DND-41 (cell line): ENCODE results near the gene ADGRA3.

ENCODE experiments used
- EZH2 ChIP-seq: IDR thresholded peaks from 3 replicates; pipeline ENCODE4 v1.6.1; 2012; ENCODE audit warnings: borderline replicate concordance, low read depth, mild to moderate bottlenecking, moderate library complexity, low read length, inconsistent platforms; ENCODE audit not compliant: severe bottlenecking
- TF ChIP-seq, protein P1 (sequence below): IDR thresholded peaks from 2 replicates; pipeline ENCODE4 v1.5.1; 2012; ENCODE audit warnings: borderline replicate concordance, low read length, moderate library complexity, mild to moderate bottlenecking; ENCODE audit not compliant: poor library complexity, severe bottlenecking; ENCODE audit errors: extremely low read depth

- TF ChIP-seq, protein P1, sequence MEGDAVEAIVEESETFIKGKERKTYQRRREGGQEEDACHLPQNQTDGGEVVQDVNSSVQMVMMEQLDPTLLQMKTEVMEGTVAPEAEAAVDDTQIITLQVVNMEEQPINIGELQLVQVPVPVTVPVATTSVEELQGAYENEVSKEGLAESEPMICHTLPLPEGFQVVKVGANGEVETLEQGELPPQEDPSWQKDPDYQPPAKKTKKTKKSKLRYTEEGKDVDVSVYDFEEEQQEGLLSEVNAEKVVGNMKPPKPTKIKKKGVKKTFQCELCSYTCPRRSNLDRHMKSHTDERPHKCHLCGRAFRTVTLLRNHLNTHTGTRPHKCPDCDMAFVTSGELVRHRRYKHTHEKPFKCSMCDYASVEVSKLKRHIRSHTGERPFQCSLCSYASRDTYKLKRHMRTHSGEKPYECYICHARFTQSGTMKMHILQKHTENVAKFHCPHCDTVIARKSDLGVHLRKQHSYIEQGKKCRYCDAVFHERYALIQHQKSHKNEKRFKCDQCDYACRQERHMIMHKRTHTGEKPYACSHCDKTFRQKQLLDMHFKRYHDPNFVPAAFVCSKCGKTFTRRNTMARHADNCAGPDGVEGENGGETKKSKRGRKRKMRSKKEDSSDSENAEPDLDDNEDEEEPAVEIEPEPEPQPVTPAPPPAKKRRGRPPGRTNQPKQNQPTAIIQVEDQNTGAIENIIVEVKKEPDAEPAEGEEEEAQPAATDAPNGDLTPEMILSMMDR = no peak
- TF ChIP-seq EZH2 = no peak
Measured at GRCh38 chr4:22514481-22514880, 1.4 kb downstream of the ADGRA3 start.
